GM19468 (cell line): Measurements from ENCODE around the gene SERPINB2.

Experiments used
- ATAC-seq: cut with Tn5 transposase; IDR thresholded peaks from one replicate; pipeline ENCODE4 v1.9.1; 2021; ENCODE audit warnings: mild to moderate bottlenecking, moderate library complexity, moderate number of reproducible peaks; ENCODE audit not compliant: unreplicated experiment; ENCODE audit errors: extremely low read depth

Gene SERPINB2

DNA sequence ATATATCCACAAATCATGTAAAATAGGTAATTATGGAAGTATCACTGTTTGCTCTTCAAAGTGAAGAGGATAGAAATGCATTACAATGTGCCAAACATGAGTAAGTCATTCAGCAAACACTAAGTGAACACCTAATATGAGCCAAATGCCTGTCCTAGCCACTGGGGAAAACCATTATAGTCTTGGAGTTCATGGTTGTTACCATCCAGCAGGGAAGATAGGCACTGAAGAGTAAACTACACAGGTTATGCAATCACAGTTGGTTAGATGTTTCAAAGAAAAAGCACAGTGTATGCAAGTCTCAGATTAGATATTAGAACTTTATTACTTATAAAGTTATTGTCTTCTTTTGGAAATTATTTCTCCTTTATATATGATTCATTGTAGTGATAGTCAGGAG is 3.9 kb upstream of the SERPINB2 start:
- ATAC-seq, result no peak

DNA sequence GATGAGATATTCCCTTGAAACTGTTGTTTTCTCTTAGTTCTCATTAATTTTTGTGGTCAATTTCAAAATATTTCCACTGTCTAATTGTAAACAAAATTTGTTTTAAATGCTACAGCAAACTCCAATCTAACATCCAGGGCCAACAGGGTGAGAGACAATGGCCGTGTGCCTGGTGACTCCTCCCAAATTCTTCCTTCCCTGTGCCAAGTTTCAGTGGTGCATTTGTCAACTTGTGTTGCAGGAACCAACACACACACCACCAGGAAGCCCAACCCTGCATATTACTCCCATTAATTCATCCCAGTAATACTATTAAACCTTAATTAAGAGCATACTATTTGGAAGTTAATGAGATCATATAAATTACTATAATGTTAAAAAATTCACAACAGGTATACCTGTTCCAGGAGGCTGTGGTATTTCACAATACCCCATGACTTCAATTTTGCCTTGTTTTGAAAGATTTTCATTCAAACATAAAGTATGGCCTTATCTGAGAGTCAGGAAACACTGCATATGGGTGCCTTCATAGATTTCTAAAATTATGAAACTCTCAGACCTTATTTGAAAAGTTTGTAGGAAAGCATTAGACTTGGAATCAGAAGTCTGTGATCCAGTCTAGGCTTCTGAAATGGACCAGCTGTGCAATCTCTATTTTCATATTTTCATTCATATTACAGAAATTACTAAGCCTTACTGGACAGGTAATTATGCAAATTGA is 1.1 kb downstream of the SERPINB2 start:
- no peak for ATAC-seq

DNA sequence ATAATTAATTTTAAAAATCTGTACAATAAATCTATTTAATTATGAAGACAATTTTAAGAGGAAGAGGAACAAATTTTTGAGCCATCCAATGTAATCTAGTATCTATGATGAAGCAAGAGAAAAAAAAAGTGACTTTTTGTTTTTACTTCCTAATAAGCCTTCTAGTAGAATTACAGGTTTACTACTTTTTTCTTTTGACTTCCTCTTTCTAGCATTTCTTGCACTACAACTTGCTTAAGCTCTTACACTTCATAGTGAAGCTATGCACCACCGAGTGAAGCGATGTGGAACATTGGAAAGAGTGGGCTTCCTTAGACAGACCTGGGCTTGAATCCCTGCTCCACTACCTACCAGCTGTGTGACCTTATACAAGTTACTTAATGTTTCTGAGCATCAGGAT is 2.1 kb downstream of the SERPINB2 start:
- ATAC-seq, result no peak

DNA sequence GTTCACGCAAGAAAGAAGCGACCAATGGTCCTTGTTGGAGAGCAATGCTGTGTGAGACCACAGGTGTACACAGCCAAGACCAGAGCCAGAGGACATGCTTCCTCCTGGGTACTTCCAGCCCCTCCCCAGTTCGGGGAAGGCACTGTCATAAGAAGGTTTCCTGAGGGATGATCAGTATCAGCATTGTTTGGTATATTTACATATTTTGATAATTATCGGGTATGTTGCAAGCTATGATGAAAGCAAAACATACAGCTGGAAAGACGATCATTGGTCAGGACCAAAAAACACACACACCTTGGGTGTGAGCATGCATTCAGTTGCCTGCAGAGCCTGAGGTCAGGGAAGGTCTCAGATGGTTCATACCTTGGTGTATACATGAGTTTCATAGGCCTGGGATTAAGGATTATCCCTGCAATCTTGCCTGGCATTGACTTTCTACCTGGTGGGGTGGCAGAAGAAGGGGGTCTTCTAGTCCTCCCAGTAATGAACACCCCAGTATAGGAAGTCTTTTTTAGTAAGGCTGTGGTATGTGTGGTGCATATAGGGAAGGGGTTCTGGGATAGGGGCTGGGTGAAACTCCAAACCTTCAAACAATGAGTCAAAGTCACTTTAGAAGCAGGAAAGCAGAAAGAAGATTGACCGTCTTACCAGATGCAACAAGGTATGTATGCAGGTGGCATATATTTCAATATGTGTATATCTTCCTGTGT is 2.9 kb downstream of the SERPINB2 start:
- ATAC-seq, result no peak

DNA sequence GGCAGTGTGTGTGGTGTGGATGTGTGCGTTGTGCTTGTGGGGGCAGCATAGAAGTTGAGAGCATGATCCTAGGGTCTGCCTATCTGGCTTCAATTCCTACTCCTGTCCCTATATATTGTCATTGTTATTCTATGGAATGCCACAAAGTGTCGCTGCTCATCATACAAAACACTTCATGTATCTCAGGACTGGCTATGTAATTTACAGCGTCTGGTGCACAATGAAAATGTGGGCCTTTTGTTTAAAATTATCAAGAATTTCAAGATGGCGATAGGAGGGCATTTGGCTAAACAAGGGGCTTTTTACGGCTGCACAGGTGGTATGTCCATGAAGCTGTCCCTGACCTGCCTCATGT is 3.4 kb downstream of the SERPINB2 start:
- no peak for ATAC-seq

DNA sequence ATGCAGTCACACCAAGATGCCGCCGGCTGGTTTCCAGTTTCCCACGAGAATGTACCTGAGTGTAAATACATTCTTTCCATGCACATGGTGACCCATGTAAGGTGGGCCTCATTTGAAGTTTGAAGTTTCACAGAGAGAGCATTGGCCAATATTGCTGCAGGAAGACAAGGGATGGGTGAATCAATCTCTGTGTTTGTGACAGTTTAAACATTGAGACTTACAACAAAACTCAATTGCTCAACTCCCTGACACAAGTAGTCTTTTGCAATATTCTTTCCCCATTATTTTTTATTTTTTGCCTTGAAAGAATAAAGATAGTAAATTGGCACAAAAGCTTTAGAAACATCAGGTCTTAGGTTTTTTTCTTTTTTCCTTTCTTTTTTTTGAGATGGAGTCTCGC is 5.1 kb downstream of the SERPINB2 start:
- ATAC-seq, result no peak

DNA sequence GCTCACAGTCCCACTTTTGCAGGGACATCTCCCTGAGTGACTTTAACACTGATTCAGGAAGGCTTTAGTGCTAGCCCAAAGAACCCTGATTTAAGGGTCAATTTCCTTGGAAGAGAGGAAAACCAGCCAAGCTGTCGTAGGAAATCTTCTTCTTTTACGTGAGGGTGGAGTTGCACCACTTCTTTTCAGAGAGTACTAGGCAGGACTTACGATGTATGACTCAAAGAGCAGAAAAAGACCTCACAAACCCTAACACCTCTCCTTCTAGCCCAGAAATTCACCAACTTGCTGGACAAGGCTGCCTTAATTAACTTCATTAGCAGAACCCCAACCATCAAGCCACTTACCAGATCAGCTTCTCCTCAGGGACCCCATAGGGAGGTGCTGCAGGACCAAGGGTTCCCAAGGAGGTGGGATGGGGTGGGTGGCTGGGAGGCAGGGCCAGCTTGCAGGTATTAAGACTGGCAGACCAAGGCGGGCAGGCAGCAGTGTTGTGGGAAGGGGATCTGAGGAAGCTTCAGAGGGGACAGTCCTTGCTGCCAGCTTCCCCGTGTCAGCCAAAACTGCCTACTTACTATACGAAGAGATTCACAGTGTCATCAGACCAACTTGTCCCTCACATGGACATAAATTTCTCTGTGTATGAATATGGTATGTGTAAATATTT is 6.7 kb downstream of the SERPINB2 start:
- no peak for ATAC-seq

DNA sequence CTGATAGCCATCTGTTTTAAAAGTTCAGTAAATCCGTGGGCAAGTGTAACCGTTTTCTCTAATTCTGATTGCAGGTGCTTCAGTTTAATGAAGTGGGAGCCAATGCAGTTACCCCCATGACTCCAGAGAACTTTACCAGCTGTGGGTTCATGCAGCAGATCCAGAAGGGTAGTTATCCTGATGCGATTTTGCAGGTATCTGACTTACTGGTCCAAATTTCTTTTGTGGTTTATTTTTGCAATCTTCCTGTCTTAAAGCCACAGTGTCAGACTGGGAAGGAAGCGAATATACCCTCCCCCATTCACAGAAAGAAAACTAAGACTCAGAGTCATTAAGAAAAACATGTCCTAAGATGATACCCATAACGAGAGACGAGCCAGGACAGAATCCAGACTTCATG is 7.7 kb downstream of the SERPINB2 start:
- ATAC-seq, result no peak

DNA sequence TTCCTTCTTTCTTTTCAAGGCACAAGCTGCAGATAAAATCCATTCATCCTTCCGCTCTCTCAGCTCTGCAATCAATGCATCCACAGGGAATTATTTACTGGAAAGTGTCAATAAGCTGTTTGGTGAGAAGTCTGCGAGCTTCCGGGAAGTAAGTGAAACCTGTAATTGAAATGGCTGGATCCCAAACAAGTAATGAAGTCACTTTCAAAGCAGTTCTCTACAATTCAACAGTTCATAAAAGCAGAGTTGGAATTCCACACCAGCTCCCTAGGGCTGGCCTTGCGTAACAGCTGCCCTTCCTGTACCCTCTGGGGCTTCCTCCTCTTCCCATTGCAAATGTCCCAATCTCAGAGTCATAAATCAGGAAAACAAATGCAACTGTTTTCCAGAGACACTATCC is 9.6 kb downstream of the SERPINB2 start:
- no peak for ATAC-seq

DNA sequence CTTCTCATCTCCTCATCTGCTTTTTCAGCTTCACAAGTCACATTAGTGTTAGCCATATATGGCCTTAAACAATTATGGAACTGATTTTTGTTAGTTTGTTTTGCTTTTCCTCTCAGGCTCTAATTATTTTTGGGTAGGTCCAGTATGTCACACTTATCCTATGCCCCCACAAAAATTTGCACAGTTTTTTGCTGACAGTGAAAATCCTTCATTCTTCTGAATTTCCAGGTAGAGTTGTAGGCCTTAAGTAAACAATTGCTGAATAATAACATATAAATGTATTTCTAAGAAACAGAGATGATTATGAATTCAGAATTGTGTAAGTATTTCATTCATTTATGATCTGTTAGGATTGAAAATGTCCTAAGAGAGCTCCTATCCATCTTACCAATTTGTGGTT is 11.7 kb downstream of the SERPINB2 start:
- ATAC-seq, result no peak

DNA sequence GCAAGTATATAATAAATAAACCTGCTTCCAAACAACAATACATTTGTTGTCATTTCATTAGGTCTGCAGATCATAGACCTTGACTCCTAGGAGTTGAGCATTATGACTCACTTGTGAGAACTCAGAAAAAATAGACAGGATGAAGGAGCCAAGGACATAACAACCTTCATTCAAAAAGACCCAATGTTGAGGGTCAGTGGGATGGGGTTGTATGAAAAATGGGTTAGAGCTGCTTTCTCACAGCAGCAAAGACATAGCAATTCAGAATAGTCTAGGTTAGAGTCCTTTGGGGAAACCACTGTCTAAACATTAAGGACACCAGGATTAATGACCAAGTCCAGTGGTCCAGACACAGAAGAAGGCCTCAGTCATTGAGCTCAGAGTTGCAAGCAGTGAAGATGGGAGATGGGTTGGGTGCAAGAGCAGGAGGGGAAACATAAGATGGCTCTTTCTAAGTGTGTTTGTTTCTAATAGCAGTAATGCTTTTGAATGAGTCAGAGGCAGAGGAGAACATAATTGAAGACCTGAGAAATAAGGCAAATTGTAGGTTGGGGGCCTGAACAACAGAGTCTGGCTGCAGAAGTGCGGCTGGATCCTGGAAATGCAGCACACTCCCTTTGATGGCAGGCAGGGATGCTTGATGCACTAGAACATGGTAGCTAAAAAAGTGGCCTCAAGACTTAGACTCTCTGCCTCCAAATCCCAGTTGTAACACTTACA is 16.5 kb downstream of the SERPINB2 start:
- no peak for ATAC-seq

DNA sequence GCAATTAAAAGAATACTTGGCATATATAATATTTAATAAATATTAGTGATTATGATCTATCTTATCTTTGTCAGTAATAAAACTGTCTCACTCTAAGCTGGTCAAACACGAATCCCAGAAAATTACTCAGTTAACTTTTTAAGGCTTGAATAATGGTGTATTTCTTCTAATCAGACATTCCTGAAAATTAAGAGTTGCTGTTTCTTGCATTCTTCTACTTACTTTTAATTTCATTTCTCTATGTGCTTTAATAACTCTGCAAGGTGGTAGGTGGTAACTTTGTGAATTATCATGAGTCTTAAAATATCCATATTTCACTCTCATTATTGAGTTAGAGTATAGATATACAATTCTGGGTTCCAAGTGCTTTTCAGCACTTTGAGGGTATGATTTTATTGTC is 17.2 kb downstream of the SERPINB2 start:
- no peak for ATAC-seq

DNA sequence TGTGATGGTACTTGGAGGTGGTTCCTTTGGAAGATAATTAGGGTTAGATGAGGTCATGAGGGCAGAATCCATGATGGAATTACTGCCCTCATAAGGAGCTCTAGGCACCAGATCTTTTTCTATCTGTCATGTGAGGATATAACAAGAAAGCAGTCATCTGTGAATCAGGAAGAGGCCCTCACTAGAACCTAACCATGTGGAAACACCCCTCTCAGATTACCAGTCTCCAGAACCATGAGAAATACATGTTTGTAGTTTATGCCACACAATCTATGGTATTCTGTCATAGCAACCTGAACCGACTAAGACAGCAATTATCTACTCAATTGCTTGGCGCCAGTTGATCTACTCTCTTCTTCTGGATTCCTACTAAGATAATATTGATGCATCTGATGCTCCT is 17.9 kb downstream of the SERPINB2 start:
- no peak for ATAC-seq

DNA sequence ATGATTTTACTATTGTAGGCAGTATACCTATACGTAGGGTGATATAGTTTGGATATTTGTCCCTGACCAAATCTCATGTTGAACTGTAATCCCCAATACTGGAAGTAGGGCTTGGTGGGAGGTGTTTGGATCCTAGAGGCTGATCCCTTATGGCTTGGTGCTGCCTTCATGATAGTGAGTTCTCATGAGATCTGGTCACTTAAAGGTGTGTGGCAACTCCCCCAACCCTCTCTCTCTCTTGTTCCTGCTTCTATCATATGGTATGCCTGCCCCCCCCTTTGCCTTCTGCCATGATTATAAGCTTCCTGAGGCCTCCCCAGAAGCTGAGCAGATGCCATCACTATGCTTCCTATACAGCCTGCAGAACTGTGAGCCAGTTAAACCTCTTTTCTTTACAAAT is 18.6 kb downstream of the SERPINB2 start:
- ATAC-seq, result no peak

DNA sequence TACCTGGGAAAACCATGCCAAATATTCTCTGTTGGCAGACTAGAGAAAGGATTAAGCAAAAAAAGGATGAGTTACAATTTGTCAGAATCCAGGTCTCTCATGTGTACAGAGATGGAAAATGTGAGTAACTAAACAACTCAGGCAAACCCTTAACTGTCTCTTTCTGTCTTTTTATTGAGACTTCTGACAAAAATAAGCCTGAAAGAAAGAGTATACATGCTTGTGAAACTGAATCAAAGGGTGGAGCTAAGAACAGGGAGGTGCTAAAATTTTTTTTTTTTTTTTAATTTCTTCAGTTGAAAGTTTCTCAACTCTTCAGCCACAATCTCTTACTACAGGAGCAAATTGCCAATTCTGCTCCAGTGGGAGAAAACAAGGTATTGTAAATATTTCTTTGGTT is 20.2 kb downstream of the SERPINB2 start, which contains the start of gene SERPINB10:
Gene SERPINB10 (plus strand): TSS at position 295 of the 400 bp plus-strand sequence. CDS start 7,553 bp downstream, outside the sequence.
- no peak for ATAC-seq

DNA sequence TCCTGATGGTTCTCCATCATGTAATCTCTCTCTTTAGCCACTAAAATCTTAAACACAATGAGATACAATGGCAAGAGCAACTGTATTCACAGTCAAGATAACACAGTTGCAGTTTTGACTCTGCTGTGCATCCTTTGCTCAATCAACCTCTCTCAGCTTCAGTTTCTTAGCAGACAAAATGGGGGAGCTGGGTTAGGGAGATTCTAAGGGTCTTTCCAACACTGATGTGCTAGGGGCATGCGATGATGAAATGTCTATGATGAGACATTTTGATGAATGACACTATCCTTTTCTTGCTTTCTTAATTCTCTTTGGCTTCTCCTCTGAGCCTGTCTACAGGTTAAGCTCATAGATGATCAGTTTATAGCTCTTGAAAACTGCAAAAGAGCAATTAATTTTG is 21.4 kb downstream of the SERPINB2 start:
- ATAC-seq, result no peak

DNA sequence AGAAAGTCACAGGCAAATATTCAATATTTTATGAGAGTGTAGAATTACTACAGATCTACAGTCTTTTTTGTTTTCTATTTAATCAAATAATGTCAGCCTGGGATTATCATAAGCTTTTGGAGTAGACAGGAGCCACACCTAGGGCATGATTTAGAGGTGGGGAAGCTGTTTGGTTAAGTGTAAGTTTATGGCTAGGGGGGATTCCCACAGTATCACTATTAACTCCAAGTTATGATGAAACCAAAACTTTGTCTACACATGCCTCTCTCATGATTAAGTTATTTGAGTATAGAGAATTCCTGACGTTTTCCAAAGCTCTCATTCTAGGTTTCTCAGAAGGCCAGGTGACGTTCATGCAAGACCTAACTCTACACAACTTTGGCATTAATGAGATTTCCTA is 22.4 kb downstream of the SERPINB2 start:
- no peak for ATAC-seq

DNA sequence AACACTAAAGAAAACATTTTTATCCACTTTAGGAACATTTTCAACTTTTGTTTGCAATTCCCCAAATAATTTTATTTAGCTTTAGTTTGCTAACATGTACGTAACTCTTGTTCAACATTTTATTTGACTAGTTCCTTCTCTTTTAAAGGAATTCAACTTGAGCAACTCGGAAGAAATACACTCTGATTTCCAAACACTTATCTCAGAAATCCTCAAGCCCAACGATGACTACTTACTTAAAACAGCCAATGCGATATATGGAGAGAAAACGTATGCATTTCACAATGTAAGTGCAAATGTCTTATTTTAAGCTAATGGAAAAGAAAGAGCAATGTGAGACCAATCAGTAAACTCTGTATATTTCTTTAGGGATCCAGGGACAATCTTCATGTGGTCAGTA is 30.3 kb downstream of the SERPINB2 start:
- no peak for ATAC-seq

DNA sequence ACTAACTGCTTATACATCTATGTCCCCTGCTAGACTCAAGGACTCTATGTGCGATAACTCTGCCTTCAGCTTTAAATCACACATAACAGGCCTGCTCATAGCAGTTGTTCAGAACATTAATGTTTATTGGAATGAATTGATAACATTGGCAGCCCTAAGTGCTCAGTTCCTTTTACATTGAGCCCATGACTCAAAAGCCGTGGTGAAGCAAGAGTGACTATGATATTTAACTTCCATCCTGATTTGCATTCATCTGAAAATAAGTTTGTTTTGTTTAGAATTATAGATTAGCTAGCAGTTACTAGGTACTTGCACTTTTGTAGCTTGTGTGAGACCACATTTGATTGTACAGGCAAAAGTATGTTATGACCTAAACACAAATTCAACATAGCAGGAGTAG is 34.5 kb downstream of the SERPINB2 start:
- no peak for ATAC-seq

DNA sequence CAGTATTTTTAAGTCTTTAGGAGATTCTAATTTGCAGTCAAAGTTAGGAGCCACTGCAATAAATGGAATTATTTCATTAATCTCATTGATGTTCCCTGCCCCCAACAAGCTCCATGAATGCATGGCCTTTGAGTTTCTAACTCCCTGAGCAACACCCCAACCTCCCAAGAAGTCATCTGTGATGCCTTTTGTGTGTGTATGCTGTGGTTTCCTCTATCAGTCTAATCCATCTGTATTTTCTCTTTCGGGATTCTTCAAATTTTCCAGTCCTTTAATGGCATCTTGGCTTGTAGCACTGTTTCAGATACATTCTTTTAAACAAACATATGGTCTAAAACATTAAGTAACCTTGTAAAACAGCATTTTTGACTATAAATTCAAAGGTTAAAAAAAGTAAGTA is 37.0 kb downstream of the SERPINB2 start:
- no peak for ATAC-seq

DNA sequence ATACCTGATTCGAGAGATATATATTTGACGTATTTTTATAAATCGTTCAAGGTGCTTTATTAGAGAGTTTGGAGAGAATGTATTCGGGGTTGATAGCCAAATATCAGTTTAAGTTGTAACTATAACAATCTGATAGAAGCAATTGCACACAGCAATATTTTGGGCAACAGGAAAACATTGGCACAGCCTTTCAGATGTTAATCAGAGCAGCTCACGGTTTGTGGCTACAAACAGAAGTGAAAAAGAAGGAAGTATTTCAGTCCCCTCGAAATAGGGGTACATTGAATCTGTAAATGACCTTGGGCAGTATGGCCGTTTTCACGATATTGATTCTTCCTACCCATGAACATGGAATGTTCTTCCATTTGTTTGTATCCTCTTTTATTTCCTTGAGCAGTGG is 40.8 kb downstream of the SERPINB2 start:
- ATAC-seq, result no peak
